Spleen (tissue), 3 donors: ENCODE measurements around the gene DLD.

Experiments
- POLR2A ChIP-seq, 3 donors: fragments of 450-650 bp; IDR thresholded peaks; one replicate each; pipeline ENCODE4 v1.5.1; 2017; ENCODE audit warnings: antibody characterized with exemption in 3 of 3, mild to moderate bottlenecking in 1 of 3
- POLR2AphosphoS5 ChIP-seq, 3 donors: sonication (generic); formaldehyde crosslinking; IDR thresholded peaks; one replicate each; pipeline ENCODE4 v1.5.1; 2017; ENCODE audit warnings: antibody characterized with exemption in 3 of 3

DNA sequence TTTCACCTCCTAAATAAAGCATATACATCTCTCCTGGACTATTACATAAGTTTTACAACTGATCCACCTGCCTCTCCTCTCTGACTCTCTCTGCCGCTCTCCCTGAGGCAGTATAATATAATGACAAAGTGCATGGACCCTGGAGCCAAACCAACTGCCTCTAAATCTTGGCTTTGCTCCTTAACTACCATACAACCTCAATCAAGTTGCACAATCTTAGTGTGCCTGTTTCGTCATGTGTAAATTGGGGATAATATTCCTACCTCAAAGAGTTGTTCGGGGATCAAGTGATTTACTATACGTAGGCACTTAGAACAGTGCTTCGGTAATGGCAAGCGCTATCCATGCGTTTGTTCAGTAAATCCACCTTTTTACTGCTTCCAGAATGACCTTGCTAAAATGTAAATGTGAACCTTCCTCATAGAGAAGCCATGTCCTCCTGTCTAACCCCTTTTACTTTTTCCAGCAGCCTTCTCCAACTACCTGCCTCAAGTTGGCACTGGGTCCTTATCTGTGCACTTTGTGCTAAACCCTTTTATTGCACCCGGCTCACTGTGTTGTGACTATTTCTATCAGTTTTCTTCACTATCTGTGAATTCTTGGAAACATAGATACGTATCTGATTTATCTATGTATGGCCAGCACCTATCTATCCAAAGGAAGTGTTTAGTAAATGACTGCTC is 30.6 kb upstream of the DLD start:
- TF ChIP-seq POLR2A (IDR thresholded peaks at IDR 0.05) (no peak), POLR2AphosphoS5 (IDR thresholded peaks at IDR 0.05) (no peak)
